Parathyroid adenoma (tissue), 2 donors: Measurements from ENCODE around the gene ARHGAP15.

Experiments used
- H2AFZ ChIP-seq: fragments of 300-600 bp; sonication (generic); one replicate; pipeline ENCODE4 v1.7.0; 2017; ENCODE audit warnings: antibody characterized with exemption, mild to moderate bottlenecking
- H3K27ac ChIP-seq: fragments of 300-600 bp; sonication (generic); one replicate; pipeline ENCODE4 v1.7.0; 2017
- H3K27me3 ChIP-seq: fragments of 300-600 bp; sonication (generic); one replicate; pipeline ENCODE4 v1.7.0; 2017; ENCODE audit warnings: low read length; ENCODE audit not compliant: control insufficient read depth, insufficient read depth
- H3K36me3 ChIP-seq: fragments of 300-600 bp; sonication (generic); one replicate; pipeline ENCODE4 v1.7.0; 2017; ENCODE audit warnings: low read length; ENCODE audit not compliant: control insufficient read depth, insufficient read depth
- H3K4me1 ChIP-seq: fragments of 300-600 bp; sonication (generic); one replicate; pipeline ENCODE4 v1.7.0; 2017; ENCODE audit warnings: control low read depth
- H3K4me2 ChIP-seq: fragments of 300-600 bp; sonication (generic); one replicate; pipeline ENCODE4 v1.7.0; 2017; ENCODE audit warnings: low read length
- H3K4me3 ChIP-seq: fragments of 300-600 bp; sonication (generic); one replicate; pipeline ENCODE4 v1.7.0; 2017; ENCODE audit warnings: low read depth, low read length
- H3K79me2 ChIP-seq: fragments of 300-600 bp; sonication (generic); one replicate; pipeline ENCODE4 v1.7.0; 2017; ENCODE audit warnings: control low read depth
- H3K9ac ChIP-seq: fragments of 300-600 bp; sonication (generic); one replicate; pipeline ENCODE4 v1.7.0; 2017; ENCODE audit warnings: mild to moderate bottlenecking
- H3K9me3 ChIP-seq: fragments of 300-600 bp; sonication (generic); one replicate; pipeline ENCODE4 v1.7.0; 2017; ENCODE audit warnings: low read length; ENCODE audit not compliant: control insufficient read depth
- CTCF ChIP-seq: fragments of 300-600 bp; sonication (generic); IDR thresholded peaks from one replicate; pipeline ENCODE4 v1.7.0; 2017; ENCODE audit warnings: antibody characterized with exemption, mild to moderate bottlenecking
- donor health status: primary hyperparathyroidism.

ARHGAP15 gene

DNA sequence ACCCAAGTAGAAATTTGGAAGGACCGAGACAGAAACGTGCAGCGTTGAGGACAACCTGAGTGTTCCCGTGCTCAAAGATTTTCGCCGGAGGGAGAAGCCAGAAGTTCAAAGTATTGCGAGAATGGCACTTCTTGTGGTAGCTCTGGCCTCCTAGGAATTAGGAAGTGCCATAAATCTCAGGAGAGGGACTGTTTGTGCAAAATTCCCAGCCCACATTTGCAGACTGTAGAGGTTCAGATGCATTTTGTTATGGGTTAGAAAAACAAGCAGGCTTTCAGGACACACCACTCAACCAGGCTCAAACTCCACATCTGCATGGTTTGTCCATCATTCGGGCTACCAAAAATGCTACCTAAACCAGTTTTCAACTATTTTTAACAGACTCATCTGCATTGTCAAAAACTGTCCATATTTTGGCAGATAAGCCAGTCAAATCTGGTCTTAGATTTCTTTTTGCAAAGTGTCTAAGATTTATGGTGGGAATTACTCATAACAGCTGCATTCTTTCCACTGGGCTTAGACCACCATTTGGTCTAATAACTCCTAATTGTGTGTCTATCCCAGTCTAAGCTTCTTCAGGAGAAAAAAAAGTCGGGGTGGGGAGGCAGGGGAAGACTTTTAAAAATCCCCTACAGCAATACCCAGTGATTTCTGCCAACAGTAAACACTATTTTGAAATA, 422.9 kb downstream of the ARHGAP15 start:
- no peak overlapping the region for H2AFZ ChIP-seq
- no peak overlapping the region for H3K4me3 ChIP-seq
- H3K9me3 ChIP-seq = no peaks in the 10 kb centered on the region
- TF ChIP-seq CTCF = no peak
- no peaks in the 10 kb centered on the region for H3K27me3 ChIP-seq
- H3K36me3 ChIP-seq = no peaks in the 10 kb centered on the region
- H3K4me2 ChIP-seq = no peak overlapping the region
- no peaks in the 10 kb centered on the region for H3K4me1 ChIP-seq
- no peaks in the 10 kb centered on the region for H3K79me2 ChIP-seq
- H3K9ac ChIP-seq = no peak overlapping the region
- no peak overlapping the region for H3K27ac ChIP-seq

- H3K4me1 ChIP-seq = no peaks in the 10 kb centered on the region
- H3K27ac ChIP-seq = no peak overlapping the region
- H3K9me3 ChIP-seq = no peaks in the 10 kb centered on the region
Measured at GRCh38 chr2:143553261-143553660, 424.0 kb downstream of the ARHGAP15 start.

DNA sequence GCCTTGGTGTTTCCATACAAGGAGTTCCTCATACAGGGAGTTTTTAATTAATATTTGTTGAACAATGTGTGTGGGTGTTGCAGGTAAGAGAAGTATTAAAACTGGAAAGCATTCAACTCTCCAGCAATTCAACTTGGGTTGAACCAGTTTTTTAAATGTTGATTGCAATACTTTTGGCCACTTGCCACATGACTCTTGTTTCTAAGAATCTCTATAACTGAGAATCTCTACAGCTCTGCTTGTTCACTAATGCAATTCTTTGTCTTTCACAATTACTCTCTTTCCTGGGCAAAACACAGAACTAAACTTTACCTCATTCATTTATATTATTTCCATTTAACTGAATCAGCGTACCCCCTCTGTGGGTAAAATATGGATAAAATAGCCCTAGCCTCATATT, 429.4 kb downstream of the ARHGAP15 start:
- H3K27ac ChIP-seq = no peak overlapping the region
- H3K9ac ChIP-seq = no peak overlapping the region

More at GRCh38 chr2:143553261-143553660, 424.0 kb downstream of the ARHGAP15 start:
- Histone ChIP-seq H3K27me3 (no peaks in the 10 kb centered on the region), H3K4me3 (no peak overlapping the region), H3K79me2 (no peaks in the 10 kb centered on the region), H3K4me2 (no peak overlapping the region), H2AFZ (no peak overlapping the region), H3K36me3 (no peaks in the 10 kb centered on the region), H3K9ac (no peak overlapping the region)
- no peak for TF ChIP-seq CTCF

GRCh38 chr2:143559147-143559546, 429.9 kb downstream of the ARHGAP15 start:
- H3K9ac ChIP-seq = no peak overlapping the region
- H3K4me1 ChIP-seq = no peaks in the 10 kb centered on the region
- no peak overlapping the region for H2AFZ ChIP-seq
- no peak for TF ChIP-seq CTCF
- no peaks in the 10 kb centered on the region for H3K9me3 ChIP-seq
- no peaks in the 10 kb centered on the region for H3K27me3 ChIP-seq
- no peak overlapping the region for H3K4me2 ChIP-seq
- no peak overlapping the region for H3K4me3 ChIP-seq
- no peak overlapping the region for H3K27ac ChIP-seq
- H3K36me3 ChIP-seq = no peaks in the 10 kb centered on the region
- no peaks in the 10 kb centered on the region for H3K79me2 ChIP-seq

More for the DNA sequence above, 429.4 kb downstream of the ARHGAP15 start:
- H3K4me3 ChIP-seq = no peak overlapping the region
- no peak overlapping the region for H3K4me2 ChIP-seq
- TF ChIP-seq CTCF = no peak
- H3K4me1 ChIP-seq = no peaks in the 10 kb centered on the region
- H3K36me3 ChIP-seq = no peaks in the 10 kb centered on the region
- no peaks in the 10 kb centered on the region for H3K79me2 ChIP-seq
- no peak overlapping the region for H2AFZ ChIP-seq
- no peaks in the 10 kb centered on the region for H3K9me3 ChIP-seq
- H3K27me3 ChIP-seq = no peaks in the 10 kb centered on the region

- H3K4me3 ChIP-seq = no peak overlapping the region
- no peak overlapping the region for H3K4me2 ChIP-seq
- H3K9me3 ChIP-seq = no peaks in the 10 kb centered on the region
Measured at GRCh38 chr2:143560724-143561123, 431.5 kb downstream of the ARHGAP15 start.

More at GRCh38 chr2:143560724-143561123, 431.5 kb downstream of the ARHGAP15 start:
- H3K36me3 ChIP-seq = no peaks in the 10 kb centered on the region
- H3K9ac ChIP-seq = no peak overlapping the region
- no peak overlapping the region for H2AFZ ChIP-seq
- no peaks in the 10 kb centered on the region for H3K27me3 ChIP-seq
- no peaks in the 10 kb centered on the region for H3K79me2 ChIP-seq
- TF ChIP-seq CTCF = no peak
- no peaks in the 10 kb centered on the region for H3K4me1 ChIP-seq
- no peak overlapping the region for H3K27ac ChIP-seq
